MCF 10A (cell line): Measurements from ENCODE around the gene HYAL1. TPM values are rescaled to one million over a fixed set of nuclear protein-coding genes. Genes with fewer than 3 reads are reported as not detected.

Source experiments
- BruUV-seq: library from RNA; stranded (reverse); fragments of 400-500 nt; replicated peaks from 2 replicates; lab custom pipeline; 2021; lab: Mats Ljungman, UMichigan
- CTCF ChIA-PET: fragments of 300-600 bp; sonication (Branson Sonifier 250); formaldehyde crosslinking; extraction: SDS; loops from one replicate; lab custom pipeline; 2021; ENCODE audit warnings: antibody characterized with exemption, inconsistent platforms; lab: Yijun Ruan, JAX
- POLR2A ChIA-PET: fragments of 300-600, 350-650 bp; sonication (Branson Sonifier 250); formaldehyde crosslinking; extraction: SDS; loops from one replicate; lab custom pipeline; 2020; ENCODE audit warnings: antibody characterized with exemption, inconsistent platforms; lab: Yijun Ruan, JAX
- DNase-seq: peaks from one replicate; pipeline ENCODE4 v3.0.0-alpha.2; 2018; ENCODE audit not compliant: unreplicated experiment
- H3K27ac Mint-ChIP-seq: one replicate; pipeline ENCODE4 v1.8.0; 2022; ENCODE audit warnings: mild to moderate bottlenecking, low read depth, mixed read lengths; ENCODE audit not compliant: unreplicated experiment
- H3K27me3 Mint-ChIP-seq: one replicate; pipeline ENCODE4 v1.8.0; 2022; ENCODE audit warnings: mixed read lengths; ENCODE audit not compliant: insufficient read depth, unreplicated experiment
- H3K36me3 Mint-ChIP-seq: one replicate; pipeline ENCODE4 v1.8.0; 2022; ENCODE audit warnings: mild to moderate bottlenecking, moderate library complexity, mixed read lengths; ENCODE audit not compliant: insufficient read depth, unreplicated experiment
- H3K4me1 Mint-ChIP-seq: one replicate; pipeline ENCODE4 v1.8.0; 2022; ENCODE audit warnings: mixed read lengths; ENCODE audit not compliant: insufficient read depth, unreplicated experiment
- H3K4me3 Mint-ChIP-seq: one replicate; pipeline ENCODE4 v1.8.0; 2022; ENCODE audit warnings: mild to moderate bottlenecking, moderate library complexity, mixed read lengths; ENCODE audit not compliant: unreplicated experiment
- H3K9me3 Mint-ChIP-seq: one replicate; pipeline ENCODE4 v1.8.0; 2022; ENCODE audit warnings: mixed read lengths; ENCODE audit not compliant: unreplicated experiment
- CTCF ChIP-seq: fragments of 200-600 bp; IDR thresholded peaks from one replicate; pipeline ENCODE4 v1.8.0; 2022; ENCODE audit warnings: antibody characterized with exemption, mild to moderate bottlenecking; ENCODE audit not compliant: unreplicated experiment
- intact Hi-C: fragments of 100-400 bp; cut with micrococcal nuclease; formaldehyde crosslinking; loops from 2 replicates; pipeline ENCODE4 v1.14.1; 2022
- total RNA-seq: library from RNA; stranded (reverse); gene quantifications from 2 replicates; pipeline ENCODE4 v1.2.3, GENCODE V29; 2022

Gene HYAL1
- total RNA-seq, 1 experiment from 2014 or later = 0.70 TPM

GRCh38 chr3:50341996-50342650, 38.7 kb upstream of the HYAL1 start:
- H3K4me1 Mint-ChIP-seq = peaks cover 18% of the 10 kb centered on the region
- DNase-seq = no peak
- H3K9me3 Mint-ChIP-seq = no peaks in the 10 kb centered on the region
- no peaks in the 10 kb centered on the region for H3K27me3 Mint-ChIP-seq
- intact Hi-C loops = no loop called here
- no peaks in the 10 kb centered on the region for H3K36me3 Mint-ChIP-seq
- no peak overlapping the region for H3K27ac Mint-ChIP-seq
- ChIA-PET CTCF (interaction anchor here (0.7 kb wide), 1 partner anchor 45 kb away, joined by 3 read pairs; no protein-coding TSS in a partner anchor), POLR2A (interaction anchor here (0.6 to 0.7 kb wide), 2 partner anchors 8 to 1156 kb away, joined by 3 read pairs; partner anchors contain the start of genes CYB561D2 and NPRL2)
- no peak for TF ChIP-seq CTCF
- BruUV-seq = no TSS peak
- no peak overlapping the region for H3K4me3 Mint-ChIP-seq

GRCh38 chr3:50341537-50341936, 38.2 kb upstream of the HYAL1 start:
- Mint-ChIP-seq H3K27me3 (no peaks in the 10 kb centered on the region), H3K36me3 (no peaks in the 10 kb centered on the region), H3K9me3 (no peaks in the 10 kb centered on the region), H3K4me3 (no peak overlapping the region), H3K27ac (no peak overlapping the region), H3K4me1 (peaks cover 17% of the 10 kb centered on the region)
- TF ChIP-seq CTCF = no peak
- no peak for DNase-seq
- ChIA-PET CTCF (no interaction called here), POLR2A (interaction anchor here (0.7 kb wide), 1 partner anchor 9 kb away, joined by 3 read pairs; the partner anchor contains the start of genes CYB561D2 and NPRL2)
- intact Hi-C loops = no loop called here
- no TSS peak for BruUV-seq

- TF ChIP-seq CTCF = no peak
- no TSS peak for BruUV-seq
- intact Hi-C loops = no loop called here
- POLR2A ChIA-PET = interaction anchor here (1.3 kb wide), 1 partner anchor 10 kb away, joined by 4 read pairs; the partner anchor contains the start of genes CYB561D2 and NPRL2
- Mint-ChIP-seq H3K36me3 (peaks cover under 1% of the 10 kb centered on the region), H3K27ac (no peak within 1 kb of the TSS), H3K4me3 (no peak within 1 kb of the TSS), H3K27me3 (no peaks in the 10 kb centered on the region), H3K9me3 (no peaks in the 10 kb centered on the region), H3K4me1 (peaks cover 14% of the 10 kb centered on the region)
- CTCF ChIA-PET = interaction anchor here (0.6 to 0.7 kb wide), 3 partner anchors 42 to 1633 kb away, joined by 3 to 4 read pairs (median 3); partner anchors contain the start of genes ABHD14B, HYAL3 and NAA80
- DNase-seq = no peak
Observed at GRCh38 chr3:50340448-50341329, 37.3 kb upstream of the HYAL1 start, which contains the start of gene RASSF1. RASSF1 (minus strand) TSS chr3:50340836; CDS start chr3:50340805, 31 bp downstream.

GRCh38 chr3:50340147-50340447, 36.7 kb upstream of the HYAL1 start:
- POLR2A ChIA-PET = interaction anchor here (1.3 kb wide), 1 partner anchor 11 kb away, joined by 4 read pairs; the partner anchor contains the start of genes CYB561D2 and NPRL2
- Mint-ChIP-seq H3K4me1 (peaks cover 13% of the 10 kb centered on the region), H3K9me3 (no peaks in the 10 kb centered on the region), H3K27ac (no peak overlapping the region), H3K27me3 (no peaks in the 10 kb centered on the region), H3K4me3 (no peak overlapping the region), H3K36me3 (peaks cover 6% of the 10 kb centered on the region)
- CTCF ChIA-PET = interaction anchor here (0.6 to 1.8 kb wide), 3 partner anchors 275 to 1633 kb away, joined by 3 to 5 read pairs (median 3); partner anchors contain the start of gene ABHD14B
- intact Hi-C loops = no loop called here
- no TSS peak for BruUV-seq
- TF ChIP-seq CTCF = no peak
- no peak for DNase-seq
